Stimulated activated CD8-positive, alpha-beta memory T cell treated with anti-CD3 and anti-CD28 coated beads, Interleukin-12 subunit alpha, Interleukin-12 subunit beta, amount 100 ng/mL, for 24 hours (primary cell): ENCODE measurements around the gene NSDHL.

ENCODE experiments used
- DNase-seq: peaks from one replicate; pipeline ENCODE4 v3.0.0-alpha.2; 2020; ENCODE audit errors: extremely low read depth

NSDHL gene

DNA sequence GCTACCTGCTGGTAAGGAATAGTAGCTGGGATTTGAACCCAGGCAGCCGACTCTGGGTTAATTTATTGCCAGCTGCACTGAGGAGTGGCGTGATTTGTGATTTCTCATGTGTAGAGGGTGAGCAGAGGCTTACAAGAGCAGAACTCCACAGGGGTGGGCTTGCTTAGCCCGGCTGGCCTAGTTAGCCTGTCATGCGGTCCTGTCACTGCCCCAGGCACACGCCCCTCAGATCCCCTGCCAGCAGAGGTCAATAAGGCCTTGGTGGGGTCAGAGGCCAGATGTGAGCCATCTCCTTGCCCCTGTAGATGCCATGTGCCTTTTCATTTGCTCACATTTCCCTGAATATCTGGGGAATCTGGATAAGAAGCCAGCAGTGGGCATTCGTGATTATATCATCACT is 13.4 kb downstream of the NSDHL start:
- no peak for DNase-seq

DNA sequence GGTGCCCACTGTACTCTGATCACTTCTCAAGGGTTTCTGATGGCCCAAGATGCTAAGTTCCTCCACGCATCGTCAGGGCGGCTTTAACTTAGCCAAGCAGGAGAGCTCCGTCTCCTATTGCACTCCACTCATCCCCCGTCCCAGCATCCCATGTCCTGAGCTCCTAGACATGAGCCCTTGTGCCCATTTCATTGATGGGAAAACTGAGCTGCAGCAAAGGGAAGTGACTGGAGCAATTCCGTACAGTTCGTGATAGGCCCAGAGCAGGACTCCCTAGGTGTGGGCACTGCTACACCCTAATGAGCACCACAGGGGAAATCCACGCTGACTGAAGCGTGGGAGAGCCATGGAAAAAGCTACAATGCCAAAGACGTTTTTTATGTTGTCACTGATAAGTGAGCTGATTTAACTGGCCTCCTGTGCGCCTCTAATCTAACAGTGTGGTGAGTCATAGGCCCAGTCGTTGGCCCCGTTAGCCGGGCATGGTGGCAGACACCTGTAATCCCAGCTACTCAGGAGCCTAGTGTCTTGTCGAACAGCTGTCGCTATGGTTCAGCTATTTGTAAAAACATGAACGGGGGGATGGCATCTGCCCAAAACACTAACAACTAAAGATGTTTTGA is 14.9 kb downstream of the NSDHL start:
- no peak for DNase-seq

DNA sequence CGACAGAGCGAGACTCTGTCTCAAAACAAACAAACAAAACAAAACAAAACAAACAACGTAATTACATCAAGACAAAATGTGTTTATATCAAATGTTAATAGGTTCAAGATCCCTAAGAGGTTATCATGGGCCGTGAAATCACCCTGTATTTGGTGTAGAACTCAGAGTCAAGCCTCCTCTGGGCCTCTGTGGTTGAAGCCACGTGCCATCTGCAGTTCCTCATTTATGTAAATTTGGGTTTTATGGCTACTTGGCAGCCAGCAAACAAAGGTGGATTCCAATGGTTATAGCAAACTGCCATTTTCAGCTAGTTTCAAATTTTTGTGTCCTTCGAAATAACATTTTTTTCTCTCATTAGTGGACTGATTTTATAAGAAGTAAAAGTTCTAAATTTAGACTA is 16.4 kb downstream of the NSDHL start:
- no peak for DNase-seq

GRCh38 chrX:152850465-152850864 is 19.6 kb downstream of the NSDHL start:
- no peak for DNase-seq

DNA sequence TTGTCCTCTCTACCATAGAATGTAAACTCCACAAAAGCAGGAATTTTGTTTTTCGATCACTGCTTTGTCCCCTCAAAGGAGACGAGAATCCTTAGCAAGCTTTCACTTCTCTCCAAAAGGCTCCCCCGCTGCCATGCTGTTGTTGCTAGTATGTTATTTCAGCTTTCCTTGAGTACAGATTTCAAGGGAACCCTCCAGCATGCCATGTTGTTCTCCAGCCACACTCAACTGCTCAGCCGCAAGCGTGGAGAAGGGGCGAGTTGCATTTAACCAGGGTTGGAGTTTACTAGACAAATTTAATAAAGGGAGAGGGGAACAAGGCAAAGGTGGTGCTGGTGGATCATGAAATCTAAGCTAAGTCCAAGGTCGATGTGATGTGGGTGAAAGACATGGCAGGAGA is 23.1 kb downstream of the NSDHL start:
- no peak for DNase-seq

DNA sequence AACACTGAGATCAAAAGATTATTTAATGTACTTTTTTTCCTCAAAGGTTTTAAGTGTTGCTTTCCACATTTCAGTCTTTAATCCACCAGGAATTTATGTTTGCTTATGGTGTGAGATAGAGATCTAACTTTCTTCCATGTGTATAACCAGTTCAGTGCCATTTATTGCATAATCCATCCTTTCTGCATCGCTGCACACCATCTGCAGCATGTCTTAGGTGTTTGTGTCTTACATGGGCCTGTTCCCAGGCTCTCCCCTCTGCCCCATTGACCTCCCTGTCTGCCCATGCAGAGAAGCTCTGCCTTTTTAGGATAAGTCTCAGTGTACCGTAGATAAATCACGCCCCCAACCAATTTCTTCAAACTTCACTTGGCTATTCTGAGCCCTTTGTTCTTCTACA is 30.3 kb downstream of the NSDHL start:
- no peak for DNase-seq

GRCh38 chrX:152861826-152862225 is 31.0 kb downstream of the NSDHL start:
- no peak for DNase-seq

DNA sequence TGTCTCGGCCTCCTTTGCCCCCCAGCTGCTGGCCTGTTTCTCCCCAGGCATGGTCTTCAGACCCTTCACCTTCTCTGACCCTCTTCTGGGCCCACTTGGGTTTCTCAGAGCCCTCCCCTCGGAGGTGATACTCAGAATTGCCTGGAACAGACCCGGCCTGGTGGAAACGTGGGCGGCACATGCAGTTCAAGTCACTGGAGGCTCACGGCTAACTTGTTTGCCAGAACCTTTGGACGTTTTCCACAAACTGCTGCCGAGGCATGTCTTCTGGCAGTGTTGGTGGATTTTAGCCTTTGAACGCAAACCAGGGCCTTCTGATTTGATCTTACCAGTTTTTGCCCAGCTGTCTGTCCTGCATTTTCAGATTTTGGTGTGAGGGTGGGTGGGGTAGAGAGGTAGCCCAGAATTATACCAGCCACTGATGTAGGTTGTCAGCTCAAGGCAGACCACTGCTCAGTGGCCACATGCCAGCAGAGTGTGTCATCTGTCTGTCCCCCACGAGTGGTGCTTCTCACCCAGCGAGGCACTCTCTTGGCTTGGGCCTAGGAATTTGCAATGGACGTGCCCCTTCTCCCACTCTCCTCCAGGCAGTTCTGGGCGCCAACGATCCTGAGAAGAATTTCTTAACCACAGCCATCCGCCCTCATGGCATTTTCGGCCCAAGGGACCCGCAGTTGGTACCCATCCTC is 34.5 kb downstream of the NSDHL start:
- no peak for DNase-seq

- no peak for DNase-seq
These were observed 35.5 kb downstream of the NSDHL start for GRCh38 chrX:152866386-152866785.

DNA sequence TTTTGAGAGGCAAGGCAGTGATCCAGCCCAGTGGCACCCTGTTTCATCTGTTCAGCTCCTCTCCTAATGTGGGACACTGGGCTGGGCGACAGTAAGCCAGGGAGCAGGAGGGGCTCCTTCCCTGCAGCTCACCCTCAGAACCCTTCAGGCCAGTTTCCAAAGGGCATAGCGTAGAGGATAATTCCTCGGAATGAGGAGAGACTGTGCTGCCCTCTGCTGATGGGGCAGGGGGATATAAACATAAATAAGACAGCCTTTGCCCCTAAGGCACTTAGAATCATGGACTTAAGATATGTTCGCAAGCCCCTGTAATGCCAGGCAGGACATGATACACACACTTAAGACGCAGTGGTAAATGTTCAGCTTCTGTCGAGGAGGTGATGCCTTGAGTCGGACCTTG is 39.1 kb downstream of the NSDHL start:
- no peak for DNase-seq

GRCh38 chrX:152871260-152871659 is 40.4 kb downstream of the NSDHL start:
- DNase-seq = no peak

DNA sequence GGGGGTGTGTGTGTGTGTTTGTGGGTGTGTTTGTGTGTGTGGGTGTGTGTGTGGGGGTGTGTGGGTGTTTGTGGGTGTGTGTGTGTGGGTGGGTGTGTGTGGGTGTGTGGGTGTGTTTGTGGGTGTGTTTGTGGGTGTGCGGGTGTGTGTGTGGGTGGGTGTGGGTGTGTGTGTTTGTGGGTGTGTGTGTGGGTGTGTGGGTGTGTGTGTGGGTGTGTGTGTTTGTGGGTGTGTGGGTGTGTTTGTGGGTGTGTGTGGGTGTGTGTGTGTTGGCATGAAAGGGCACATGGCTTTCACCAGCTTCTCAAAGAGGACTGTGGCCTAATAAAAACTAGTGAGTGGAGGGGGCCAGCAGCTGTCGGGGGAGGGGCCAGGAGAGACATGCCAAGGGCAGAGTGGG is 41.7 kb downstream of the NSDHL start:
- DNase-seq = no peak

DNA sequence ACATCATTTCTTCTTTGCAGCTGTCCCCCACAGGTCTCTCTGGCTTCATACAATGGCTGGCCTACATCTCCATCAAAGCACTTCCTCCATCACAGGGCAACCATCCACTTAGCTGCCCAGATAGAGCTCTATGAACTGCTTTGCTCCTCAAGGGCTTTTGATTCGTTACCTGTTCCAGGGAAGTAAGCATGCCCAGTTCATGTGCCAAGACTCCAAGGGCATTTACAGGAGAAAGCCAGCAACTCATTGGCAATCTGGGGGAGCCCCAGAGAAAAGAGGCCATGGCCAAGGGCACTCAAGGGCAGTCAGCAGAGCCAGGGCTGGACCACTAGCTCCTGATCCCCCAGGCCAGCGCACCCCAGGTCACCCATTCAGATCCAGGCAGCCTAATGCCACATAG is 42.5 kb downstream of the NSDHL start:
- no peak for DNase-seq

DNA sequence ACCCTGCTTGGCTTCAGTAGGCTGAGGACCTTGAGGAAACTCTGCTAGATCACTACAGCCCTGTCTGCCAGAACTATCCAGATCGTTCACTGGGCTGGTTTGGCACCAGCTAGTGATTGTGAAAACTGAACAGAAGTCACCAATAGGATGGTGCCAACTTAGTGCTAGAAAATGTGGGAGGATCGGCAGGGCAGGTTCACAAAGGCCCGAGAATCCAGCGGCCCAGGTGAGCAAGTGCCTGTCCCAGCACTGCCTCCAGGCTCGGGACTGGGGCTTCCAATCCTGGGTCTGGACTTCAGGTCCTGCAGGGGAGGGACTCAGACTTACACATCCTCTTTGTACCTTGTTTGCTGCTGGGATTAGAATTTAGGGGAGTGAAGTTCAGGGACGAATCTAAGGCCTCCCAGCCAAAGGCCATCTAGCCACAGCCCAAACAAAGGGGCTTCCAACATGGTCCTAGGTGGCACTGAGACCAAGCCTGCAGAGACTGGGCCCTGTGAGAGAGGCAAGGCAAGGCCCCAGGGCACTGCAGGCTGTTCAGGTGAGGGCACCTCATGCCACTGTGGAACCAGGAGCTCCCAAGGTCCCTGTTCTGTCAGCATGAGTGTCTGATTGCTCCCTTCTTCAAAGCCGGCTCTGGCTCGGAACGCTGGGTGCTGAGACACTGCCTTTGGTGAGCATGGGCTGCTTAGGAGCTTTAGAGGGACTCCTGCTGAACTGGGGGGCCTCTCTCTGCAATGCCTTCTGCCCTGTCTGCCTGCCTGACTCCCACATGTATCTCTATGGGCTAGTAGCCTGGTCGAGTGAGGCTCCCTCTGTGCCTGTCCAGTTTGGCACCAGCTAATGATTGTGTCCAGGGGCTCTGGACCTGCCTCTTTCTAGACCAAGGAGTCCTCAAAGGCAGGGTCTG is 46.3 kb downstream of the NSDHL start:
- DNase-seq = no peak

GRCh38 chrX:152878976-152879755 is 48.3 kb downstream of the NSDHL start:
- DNase-seq = no peak

DNA sequence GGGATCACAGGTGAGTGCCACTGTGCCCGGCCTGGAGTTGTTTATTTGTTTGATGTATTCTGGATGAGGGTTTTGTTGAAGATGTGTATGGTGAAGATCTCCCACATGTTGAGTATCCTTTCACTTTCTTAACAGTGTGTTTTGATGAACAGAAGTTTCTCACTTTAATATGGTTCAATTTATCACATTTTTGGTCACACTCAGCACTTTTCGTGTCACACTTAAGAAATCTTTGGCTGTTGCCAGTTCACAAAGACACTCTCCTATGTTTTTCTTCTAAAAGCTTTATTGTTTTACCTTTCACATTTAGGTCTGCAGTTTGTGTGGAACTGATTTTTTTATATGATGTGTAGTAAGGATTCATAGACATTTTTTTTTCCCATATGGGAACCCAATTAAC is 50.4 kb downstream of the NSDHL start:
- DNase-seq = no peak

- DNase-seq = no peak
These were observed 53.3 kb downstream of the NSDHL start for GRCh38 chrX:152884171-152884570.

DNA sequence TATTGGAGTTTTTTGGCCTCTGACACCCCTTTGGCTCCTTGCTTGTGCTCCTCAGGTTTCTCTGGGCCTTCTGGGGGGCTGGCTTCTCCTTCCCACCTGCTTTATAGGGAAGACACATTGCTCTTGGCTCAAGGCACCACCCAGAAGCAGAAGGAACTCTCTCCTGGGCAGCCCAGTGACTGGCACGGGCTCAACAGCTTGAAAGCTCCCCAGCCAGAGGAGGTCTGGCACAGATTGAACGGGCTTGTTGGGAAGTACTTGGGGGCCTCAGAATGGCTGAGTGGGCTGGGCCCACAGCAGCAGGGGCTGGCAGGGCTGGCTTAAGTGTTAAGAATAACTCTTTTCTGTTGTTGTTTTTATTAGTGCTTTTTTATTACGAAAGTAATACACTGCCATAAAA is 55.9 kb downstream of the NSDHL start:
- no peak for DNase-seq

GRCh38 chrX:152892499-152892898 is 61.6 kb downstream of the NSDHL start:
- no peak for DNase-seq

DNA sequence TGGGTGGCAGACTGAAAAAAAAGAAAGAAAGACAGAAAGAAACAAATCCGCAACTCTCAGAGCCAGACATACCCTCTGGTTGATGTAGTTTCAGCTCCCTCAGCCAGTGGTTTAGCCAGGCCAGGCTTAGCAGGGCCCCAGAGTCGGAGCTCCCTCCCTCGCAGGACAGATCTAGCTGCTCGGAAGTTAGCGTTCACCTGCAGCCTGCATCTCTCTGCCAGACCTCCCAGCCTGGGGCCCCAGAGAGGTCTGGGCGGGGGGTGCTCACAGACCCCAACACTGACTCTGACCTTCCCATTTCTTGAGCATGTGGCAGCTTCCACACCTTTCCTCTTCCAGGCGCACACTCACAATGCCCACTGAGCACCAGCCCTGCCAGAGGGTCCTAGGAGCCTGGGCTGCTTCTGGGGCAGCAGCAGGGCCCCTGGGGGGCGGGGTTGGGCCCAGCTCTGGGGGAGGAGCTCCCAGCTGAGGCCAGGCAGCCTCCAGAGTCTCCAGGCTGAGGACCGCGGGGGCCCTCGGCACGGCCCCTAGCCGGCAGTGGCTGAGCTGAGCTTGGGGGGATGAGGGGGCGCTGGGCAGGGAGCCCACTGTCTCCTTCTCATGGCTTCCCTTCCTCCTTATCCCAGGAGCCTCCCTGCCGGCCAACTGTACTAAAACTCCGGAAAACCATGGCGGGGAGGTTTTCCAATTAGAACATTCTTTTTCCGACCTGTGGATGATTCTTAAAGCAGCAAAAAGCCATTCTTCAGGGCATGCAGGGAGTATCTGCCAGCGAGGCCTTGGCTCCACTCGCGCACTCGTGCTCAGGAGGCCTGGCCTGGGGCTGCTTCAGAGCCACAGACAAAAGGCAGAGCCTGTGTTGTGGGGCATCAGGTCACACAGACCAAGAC is 62.4 kb downstream of the NSDHL start:
- DNase-seq = no peak

GRCh38 chrX:152893980-152894610 is 63.2 kb downstream of the NSDHL start:
- DNase-seq = no peak
